Activated T-helper 9 cell treated with anti-CD3 and anti-CD28 coated beads, Interleukin-2, amount 50 U/mL, for 16 hours (primary cell): ENCODE measurements around the gene TOX3.

Experiments
- DNase-seq: peaks from one replicate; pipeline ENCODE4 v3.0.0-alpha.2; 2020; ENCODE audit warnings: low read depth

TOX3 gene

GRCh38 chr16:52547004-52547833, at the start of gene TOX3:
TOX3 (minus strand) TSS chr16:52547143; CDS start chr16:52546723, 420 bp downstream.
- no peak for DNase-seq

GRCh38 chr16:52592778-52593177, 45.8 kb upstream of the TOX3 start:
- DNase-seq: no peak

- DNase-seq: no peak
Observed at GRCh38 chr16:52591934-52592592, 45.1 kb upstream of the TOX3 start.

- DNase-seq: no peak
Observed at GRCh38 chr16:52591471-52591870, 44.5 kb upstream of the TOX3 start.

DNA sequence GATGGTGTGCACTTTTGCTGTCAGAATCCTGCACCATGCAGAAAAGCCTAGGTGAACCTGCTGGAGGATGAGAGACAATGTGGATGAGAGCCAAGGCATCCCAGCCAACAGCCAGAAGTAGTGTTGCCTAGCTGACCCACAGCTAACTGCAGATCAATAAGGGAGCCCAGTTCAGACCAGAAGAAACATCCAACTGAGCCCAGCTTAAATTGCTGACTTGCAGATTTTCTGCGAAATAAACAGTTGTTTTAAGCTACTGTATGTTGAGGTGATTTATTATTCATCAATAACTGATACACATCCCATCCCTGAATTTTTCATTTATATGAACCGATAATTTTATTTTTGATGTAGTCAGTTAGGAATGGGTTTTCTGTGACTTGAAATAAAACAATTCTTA, 39.2 kb upstream of the TOX3 start:
- DNase-seq: no peak

DNA sequence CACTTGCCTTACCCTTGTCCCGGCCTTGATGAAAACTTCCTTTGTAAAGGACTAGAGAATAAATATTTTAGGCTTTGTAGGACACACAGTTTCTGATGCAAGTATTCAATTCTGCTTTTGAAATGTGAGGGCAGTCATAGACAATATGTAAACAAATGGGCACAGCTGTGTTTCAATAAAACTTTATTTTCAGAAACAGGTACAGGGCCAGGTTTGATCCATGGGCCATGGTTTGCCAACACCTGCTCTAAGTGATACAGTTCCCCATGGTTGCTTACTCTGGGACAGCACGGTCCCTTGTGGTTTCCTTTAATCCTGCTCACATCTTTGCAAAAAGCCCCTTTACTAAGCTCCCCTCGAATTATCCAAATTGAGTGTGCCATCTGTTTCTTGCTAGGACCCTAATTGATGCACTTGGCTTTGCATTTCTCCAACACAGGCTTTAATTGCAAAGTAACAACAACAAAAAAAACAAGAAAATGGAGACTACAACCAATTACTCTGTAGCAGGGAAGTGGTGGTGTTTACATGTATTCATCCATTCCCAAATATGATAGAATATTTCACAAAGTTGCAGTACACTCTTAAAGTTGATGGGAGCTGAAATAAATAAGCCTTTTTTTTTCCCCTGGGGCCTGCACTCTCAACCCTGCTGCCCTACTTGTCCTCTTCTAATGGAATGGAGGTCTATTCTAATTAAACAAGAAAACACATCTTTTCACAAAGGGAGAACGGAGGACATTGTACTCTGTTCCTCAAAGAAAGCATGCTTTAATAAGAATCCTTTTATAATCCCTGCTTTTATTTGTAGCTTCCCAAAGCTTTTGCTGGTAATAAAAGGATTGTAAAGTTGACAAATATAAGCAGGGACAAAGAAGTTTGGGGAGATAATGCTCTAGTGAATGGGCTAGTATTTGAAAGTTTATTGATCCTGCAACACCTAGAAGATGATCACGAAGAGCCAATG, 37.7 kb upstream of the TOX3 start:
- DNase-seq: no peak

- no peak for DNase-seq
Observed at GRCh38 chr16:52581530-52581929, 34.6 kb upstream of the TOX3 start.

GRCh38 chr16:52580488-52580887, 33.5 kb upstream of the TOX3 start:
- DNase-seq: no peak

DNA sequence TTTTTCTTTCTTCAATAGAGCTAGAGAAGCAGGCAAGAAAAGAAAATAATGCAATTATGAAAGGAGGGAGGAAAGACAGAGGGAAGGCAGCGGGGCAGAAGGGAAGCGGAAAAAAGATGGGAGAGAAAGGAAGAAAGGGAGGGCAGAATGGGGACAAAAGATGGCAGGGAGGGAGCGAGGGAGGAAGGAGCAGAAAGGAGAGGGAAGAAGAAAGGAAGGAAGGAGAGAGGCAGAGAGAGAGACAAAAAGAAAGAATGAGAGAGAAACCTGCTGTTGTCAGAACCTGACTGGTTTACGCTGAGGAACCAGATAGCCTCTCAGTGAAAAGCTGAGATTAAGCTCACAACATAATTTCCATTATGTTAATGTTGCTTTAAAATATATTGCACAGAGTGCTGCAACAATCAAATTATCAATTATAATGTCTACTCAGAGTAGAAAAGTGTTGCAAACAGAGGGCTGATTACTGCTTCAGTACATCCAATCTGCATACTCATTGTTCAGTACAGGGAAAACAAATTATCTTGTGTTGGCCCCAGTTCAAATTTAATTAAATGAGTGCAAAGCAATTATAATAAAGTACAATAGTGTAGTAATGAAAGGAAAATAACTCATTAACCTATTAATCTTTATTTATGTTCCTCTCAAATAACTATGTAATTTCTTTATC, 32.0 kb upstream of the TOX3 start:
- no peak for DNase-seq

DNA sequence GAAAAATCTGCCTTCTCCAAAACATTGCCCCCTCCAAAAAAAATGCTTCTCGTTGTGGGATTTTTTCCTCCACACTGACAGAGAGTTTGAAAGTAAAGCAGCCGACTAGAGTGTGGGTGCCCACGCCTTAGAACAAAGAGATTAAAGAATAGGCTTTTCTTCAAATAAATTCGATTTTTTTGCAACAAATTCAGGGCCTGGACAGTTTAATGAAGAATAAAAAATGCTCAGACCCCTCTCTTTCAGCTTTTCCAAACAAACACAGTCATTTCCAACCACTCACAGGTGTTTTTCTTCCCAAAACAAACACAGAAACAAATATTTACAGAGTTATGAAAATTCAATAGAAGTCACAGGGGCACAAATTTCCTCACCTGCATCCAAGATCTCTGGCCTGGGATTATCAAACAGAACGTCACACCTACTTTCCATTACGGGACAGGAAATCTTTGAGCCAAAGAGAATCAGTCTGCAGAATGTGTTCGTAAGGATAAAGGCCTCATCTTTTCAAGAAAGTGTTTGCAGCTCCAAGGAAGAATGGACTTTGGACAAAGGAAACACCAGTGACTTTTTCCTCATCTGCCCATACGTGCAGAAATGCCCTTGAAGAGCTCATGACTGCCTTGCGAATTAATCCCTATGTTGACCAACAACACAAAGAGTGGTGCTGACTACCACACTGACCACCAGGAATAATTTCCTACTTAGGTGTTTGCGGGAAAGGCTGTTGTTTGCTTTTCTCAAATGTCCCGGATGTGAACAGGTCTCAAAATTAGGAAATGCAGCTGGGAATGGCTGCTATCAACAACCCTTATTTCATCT, 31.3 kb upstream of the TOX3 start:
- DNase-seq: no peak

- no peak for DNase-seq
Observed at GRCh38 chr16:52577130-52577706, 30.3 kb upstream of the TOX3 start.

DNA sequence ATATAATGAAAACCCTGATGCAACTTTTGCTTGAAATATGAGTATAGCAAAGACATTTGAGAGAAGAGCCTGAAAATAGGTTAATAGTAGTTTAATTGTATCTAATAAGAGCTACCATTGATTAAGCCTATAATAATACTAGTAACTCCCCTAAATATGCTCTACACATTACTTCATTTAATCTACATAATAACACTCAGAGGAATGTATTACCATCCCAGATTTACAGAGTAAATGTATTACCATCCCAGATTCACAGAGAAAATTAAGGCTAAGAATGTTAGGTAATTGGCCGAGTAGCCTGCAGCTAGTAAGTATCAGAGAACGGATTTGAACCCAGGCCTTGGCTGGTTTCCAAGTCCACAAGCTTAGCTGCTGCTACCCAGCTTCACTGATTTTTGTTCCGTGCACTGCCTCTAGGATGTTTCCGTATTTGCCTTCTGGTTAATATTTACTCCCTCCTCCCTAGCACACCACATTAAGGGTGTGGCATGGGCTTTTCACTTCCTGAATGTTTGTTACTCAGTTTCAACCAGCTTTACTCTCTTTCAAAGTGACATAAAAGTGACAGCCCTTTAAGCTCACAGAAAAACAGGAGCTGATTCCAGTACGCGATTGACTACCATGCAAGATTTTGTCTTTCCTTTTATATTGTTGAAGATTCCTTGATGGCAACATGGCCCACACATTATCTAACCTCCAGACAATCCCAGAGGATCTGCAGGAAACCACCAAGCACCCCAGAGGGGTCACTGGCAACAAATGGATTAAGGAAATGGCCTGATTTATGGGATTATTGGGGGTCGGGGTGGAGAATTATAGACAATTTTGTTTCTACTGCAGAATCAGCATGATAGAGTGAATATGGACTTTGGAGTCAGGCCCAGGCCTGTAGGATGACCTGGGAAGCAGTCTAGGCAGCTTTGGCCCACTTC, 26.7 kb upstream of the TOX3 start:
- no peak for DNase-seq

DNA sequence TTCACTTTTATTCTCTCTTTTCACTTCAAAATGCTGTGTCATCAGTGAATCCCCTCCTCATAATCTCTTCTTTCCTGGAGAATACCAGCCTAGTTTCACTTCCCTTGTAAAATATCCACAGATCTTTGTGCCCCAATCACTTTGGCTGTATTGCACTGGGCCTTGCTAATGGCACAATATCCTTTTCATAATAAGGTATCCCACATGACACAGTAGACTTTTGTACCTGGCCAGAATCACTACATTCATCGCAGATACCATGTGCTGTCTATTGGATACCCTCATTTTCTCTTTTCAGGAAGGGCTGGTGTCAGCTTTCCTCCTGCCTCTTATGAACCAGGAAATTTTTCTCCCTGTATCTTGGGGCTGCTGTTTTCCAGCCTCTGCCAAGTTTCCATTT, 25.7 kb upstream of the TOX3 start:
- DNase-seq: no peak

DNA sequence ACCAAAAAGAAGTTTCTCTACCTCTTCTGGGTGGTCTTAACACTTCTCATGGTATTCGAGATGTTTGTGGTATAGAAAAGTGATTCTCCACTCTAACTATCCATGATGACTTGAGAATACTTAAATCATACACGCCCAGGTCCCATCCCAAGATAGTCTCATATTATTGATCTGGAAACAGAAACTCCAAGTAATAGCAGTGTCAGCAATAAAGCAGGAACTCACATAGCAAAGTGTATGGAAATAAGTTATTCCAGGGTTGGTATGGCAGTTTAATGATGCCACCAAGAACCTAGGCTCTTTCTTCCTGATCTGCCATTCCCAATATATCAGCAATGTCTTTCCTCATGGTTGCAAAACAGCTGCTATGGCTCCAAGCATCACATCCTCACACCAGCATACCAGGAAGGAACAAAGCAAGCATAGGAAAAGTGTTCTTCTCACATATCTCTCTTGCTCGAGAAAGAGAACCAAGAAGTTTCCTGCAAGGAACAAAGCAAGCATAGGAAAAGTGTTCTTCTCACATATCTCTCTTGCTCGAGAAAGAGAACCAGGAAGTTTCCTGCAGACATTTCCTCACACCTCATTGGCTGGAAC, 23.6 kb upstream of the TOX3 start:
- DNase-seq: no peak

- no peak for DNase-seq
Observed at GRCh38 chr16:52569701-52570100, 22.8 kb upstream of the TOX3 start.

DNA sequence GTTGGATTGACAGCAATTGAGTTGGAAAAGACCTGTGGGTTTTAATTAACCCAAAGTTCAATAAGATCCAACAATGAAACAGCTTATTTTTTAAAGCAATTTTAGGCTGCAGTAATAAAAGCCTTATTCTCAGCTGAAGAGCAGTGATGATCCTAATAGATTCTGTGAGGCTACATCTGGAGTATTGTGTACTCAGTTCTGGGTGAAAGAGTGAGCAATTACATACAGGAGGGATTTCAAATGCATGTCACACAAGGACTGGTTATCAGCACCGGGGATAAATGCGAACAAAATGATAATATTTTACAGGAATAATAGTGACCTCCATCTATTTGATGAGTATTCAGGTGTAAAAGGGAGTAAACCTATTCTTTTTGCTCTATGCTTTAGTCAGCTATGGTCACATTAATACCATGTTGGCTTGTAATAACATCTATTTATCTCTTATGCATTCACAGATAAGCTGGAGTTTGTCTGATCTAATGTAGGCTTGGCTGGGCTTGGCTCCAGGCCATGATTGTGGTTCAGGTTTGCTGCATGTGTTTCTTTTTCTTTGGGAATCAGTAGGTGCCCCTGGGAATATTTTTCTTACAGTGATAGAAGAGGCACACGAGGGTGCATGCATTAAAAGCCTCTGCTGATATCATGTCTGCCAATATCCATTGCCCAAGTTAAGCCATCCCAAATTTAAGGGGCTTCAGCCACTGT, 22.2 kb upstream of the TOX3 start:
- DNase-seq: no peak

DNA sequence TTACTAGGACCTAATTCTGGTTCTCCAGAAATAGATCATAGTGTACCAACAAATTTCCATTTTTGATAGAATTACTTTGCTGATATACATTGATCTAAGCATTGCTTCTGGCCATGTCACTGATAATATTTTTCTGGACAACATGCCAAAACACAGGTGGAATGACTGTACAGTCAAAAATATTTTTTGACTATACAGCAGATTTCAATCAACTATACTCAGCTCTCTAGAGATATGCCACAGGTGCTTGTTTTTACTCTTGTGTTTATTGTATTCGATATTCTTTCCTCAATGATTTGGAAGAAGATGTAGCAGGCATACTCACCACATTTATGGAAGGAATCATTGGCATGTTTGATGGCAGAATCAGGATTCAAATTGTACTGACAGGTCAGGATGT, 21.6 kb upstream of the TOX3 start:
- no peak for DNase-seq

DNA sequence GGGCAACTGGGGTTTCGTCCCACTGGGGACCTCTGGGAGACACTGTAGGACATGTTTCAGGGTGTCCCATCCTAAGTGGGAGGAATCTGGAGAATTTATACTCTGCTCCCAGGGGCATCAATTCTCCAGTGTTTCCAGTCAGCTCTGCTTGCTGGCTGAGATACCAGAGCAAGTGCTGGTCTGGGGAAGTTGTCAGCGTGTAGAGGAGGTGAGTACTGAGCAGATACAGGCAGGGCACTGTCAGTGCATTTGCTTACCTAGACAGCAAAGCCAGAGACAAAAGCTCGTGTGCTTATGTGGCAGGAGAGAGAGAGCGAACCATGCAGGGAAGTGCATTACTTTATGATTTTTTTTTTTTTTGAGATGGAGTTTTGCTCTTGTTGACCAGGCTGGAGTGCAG, 20.2 kb upstream of the TOX3 start:
- no peak for DNase-seq
